Fibroblast of the aortic adventitia (primary cell): ENCODE measurements around the gene PTGDR2. TPM values are rescaled to one million over a fixed set of nuclear protein-coding genes. Genes with fewer than 3 reads are reported as not detected.

Experiments used
- DNase-seq: peaks from one replicate; pipeline ENCODE4 v3.0.0-alpha.2; 2010; ENCODE audit warnings: low read depth
- H3K4me3 ChIP-seq: 2 replicates; pipeline ENCODE4 v1.5.1; 2011; ENCODE audit warnings: low read depth, mild to moderate bottlenecking, control low read depth, low read length, moderate library complexity
- total RNA-seq: library from RNA; depleted of rRNA; stranded (reverse); fragments of >200 nt; gene quantifications from 2 replicates; pipeline ENCODE4 v1.2.3, GENCODE V29; 2012; ENCODE audit warnings: low replicate concordance
- TF ChIP-seq, protein P1 (sequence below): IDR thresholded peaks from 2 replicates; pipeline ENCODE4 v1.5.1; 2011; ENCODE audit warnings: mild to moderate bottlenecking, low read length, control low read depth, inconsistent platforms; ENCODE audit not compliant: insufficient read depth

The PTGDR2 gene
- total RNA-seq, 1 donor, result not detected

DNA sequence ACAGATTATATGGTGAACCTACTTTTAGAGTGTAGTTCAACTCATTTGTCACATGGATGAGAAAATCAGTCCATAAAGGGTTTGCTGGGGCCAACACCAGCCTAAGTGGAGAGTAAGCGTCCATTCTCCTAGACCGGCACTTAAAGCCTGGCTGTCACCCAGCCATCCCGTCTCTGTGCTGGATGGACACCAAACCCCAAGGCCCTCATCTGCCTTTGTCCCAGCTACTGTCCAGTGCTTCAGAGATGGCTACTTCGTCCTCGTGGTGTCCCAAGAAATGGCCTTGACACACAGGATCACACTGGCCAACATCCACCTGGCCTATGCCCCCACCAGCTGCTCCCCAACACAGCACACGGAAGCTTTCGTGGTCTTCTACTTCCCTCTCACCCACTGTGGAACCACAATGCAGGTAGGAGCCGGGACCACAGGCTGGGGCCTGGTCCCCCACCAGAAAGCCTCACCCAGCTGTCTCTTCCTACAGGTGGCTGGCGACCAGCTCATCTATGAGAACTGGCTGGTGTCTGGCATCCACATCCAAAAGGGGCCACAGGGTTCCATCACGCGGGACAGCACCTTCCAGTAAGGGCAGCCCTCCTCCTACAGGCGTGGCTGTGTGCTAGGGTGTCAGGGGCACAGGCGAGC, 15.1 kb upstream of the PTGDR2 start:
- no peak for DNase-seq
- TF ChIP-seq, protein P1, sequence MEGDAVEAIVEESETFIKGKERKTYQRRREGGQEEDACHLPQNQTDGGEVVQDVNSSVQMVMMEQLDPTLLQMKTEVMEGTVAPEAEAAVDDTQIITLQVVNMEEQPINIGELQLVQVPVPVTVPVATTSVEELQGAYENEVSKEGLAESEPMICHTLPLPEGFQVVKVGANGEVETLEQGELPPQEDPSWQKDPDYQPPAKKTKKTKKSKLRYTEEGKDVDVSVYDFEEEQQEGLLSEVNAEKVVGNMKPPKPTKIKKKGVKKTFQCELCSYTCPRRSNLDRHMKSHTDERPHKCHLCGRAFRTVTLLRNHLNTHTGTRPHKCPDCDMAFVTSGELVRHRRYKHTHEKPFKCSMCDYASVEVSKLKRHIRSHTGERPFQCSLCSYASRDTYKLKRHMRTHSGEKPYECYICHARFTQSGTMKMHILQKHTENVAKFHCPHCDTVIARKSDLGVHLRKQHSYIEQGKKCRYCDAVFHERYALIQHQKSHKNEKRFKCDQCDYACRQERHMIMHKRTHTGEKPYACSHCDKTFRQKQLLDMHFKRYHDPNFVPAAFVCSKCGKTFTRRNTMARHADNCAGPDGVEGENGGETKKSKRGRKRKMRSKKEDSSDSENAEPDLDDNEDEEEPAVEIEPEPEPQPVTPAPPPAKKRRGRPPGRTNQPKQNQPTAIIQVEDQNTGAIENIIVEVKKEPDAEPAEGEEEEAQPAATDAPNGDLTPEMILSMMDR, result no peak
- no peak overlapping the region for H3K4me3 ChIP-seq

DNA sequence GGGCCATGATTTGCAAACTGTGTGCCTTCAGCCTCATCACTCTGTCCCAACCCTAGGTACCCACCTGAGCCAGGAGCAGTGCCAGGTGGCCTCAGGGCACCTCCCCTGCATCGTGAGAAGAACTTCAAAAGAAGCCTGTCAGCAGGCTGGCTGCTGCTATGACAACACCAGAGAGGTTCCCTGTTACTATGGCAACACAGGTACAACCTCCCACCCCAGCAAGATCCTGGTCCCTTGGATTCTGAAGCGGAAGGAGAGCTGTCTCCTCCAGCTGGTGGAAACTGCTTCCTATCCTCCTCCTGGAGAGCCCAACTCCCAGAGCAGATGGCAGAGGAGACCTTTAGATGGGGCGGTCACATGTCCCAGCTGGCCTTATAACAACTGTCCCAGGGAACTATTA, 14.5 kb upstream of the PTGDR2 start:
- TF ChIP-seq, protein P1, result no peak
- no peak for DNase-seq
- H3K4me3 ChIP-seq, result no peak overlapping the region

DNA sequence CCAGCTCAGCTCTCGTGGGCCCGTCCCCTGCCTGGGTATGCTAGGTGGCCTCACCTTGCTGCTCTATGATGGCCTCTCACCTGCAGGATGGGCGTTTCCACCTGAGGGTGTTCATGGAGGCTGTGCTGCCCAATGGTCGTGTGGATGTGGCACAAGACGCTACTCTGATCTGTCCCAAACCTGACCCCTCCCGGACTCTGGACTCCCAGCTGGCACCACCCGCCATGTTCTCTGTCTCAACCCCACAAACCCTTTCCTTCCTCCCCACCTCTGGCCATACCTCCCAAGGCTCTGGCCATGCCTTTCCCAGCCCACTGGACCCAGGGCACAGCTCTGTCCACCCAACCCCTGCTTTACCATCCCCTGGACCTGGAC, 13.7 kb upstream of the PTGDR2 start:
- DNase-seq, result no peak
- H3K4me3 ChIP-seq, result no peak overlapping the region
- TF ChIP-seq, protein P1, result no peak

DNA sequence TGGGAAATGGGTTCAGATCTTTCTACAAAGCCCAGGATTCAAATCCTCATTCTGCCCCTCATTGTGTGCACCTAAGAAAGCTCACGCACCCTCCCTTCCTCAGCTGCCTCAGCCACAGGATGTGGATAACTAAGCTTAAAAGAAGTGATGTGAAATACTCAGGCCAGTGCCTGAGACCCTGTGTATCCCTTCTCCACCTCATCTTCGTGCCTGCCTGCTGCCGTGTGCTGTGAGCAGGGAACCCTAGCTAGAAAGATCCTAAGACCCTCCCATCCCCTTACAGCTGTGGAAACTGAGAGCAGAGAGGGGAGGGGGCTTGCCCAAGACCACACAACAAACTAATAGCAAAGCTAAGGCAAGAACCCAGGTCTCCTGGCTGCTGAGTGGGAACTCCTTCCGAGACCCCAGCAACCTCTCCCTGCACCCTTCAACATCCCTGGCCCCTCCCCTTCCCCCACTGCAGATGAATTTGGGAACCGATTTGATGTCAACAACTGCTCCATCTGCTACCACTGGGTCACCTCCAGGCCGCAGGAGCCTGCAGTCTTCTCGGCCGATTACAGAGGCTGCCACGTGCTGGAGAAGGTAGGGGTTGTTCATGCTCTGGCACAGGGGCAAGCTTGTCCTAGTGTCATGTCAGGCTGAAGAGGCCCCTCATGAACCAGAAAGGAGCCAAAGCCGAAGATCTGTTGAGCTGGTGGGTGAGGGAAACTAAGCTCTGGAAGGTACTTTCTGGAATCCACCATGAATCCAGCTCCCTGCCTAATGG, 13.1 kb upstream of the PTGDR2 start:
- H3K4me3 ChIP-seq, result no peak overlapping the region
- DNase-seq, result no peak
- TF ChIP-seq, protein P1, result no peak

DNA sequence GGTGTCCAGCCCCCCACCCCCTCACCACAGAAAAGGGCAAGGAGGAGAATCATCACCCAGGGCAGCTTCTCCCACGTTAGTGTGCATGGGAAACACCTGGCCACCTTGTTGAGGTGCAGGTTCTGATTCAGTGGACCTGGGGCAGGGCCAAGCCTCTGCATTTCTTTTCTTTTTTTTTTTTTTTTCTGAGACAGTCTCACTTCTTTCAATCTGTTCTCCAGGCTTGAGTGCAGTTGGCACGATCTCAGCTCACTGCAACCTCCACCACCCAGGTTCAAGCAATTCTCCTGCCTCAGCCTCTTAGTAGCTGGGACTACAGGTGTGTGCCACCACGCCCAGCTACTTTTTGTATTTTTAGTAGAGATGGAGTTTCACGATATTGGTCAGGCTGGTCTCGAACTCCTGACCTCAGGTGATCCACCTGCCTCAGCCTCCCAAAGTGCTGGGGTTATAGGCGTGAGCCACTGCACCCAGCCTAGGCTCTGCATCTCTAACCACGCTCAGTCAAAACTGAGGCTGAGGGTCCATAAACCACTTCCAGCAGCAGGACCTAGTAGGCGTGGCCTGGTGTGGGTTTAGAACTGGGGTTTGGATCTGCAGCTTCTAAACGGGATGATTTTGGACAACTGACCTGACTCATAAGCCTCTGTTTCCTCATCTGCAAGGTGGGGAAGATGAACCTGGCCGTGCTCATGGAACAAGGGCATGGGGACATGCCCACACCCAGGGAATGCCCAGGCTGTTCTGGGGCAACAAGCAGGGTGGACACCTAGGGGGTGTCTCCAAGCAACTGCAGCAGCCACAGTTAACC, 12.3 kb upstream of the PTGDR2 start:
- H3K4me3 ChIP-seq, result no peak overlapping the region
- no peak for DNase-seq
- TF ChIP-seq, protein P1, result no peak

DNA sequence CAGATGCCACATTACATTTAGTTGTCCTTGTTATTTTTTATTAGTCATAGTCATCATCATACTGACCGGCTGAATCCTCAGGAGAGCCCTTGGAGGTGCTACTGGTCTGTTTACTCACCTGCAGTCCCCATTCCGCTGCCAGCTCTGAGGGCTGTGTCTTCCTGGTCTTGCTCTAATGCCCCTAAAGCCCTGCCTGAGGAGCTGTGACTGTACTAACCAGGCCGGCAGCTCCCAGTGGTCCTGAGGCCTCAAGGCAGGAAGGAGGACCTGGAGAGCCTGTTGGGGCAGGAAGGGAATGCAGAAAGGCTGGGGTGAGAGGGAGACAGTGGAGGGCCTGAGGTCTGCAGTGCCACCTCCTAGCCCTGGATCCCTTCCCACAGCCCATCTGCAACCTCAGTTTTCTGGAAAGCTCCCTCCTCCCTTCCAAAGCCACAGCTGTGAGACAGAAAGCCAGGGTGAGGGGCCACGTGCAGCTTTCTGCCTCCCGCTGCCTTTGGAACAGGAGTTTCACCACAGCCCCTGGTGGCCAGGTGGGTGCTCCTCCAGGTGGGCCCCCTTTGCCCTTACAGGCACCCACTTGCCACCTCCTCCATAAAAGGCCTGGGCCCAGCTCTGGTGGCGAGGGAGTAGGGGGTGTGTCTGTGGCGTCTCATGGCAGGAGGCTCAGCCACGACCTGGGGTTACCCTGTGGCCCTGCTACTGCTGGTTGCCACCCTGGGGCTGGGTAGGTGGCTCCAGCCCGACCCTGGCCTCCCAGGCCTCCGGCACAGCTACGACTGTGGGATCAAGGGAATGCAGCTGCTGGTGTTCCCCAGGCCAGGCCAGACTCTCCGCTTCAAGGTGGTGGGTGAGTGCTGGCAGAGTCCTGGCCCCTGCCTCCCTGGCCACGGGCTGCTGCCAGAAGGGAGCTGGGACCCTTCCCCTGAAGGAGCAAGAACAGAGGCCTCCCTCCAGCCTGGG, 11.4 kb upstream of the PTGDR2 start, which contains the start of gene ZP1:
TSS of gene ZP1 (plus strand) at position 632 of the 960 bp plus-strand sequence. CDS start at position 652, 20 bp downstream.
- TF ChIP-seq, protein P1, result no peak
- no peak for DNase-seq
- H3K4me3 ChIP-seq, result no peak within 1 kb of the TSS
